ENCODE measurements around the gene DTNBP1.

- no peak for TF ChIP-seq CTCF (conservative IDR thresholded peaks at IDR 0.05; ENCODE audit: low read length)
- TF ChIP-seq EZH2phosphoT487 (IDR thresholded peaks at IDR 0.05; ENCODE audit: borderline replicate concordance, low read depth, low read length), result no peak
These were observed 159.5 kb downstream of the DTNBP1 start for GRCh38 chr6:15503346-15503680.

Data from OCI-LY7 (cell line).